Measurements from ENCODE around the gene PCDHA13. TPM values are rescaled to one million over a fixed set of nuclear protein-coding genes. Genes with fewer than 3 reads are reported as not detected.

Gene PCDHA13
- total RNA-seq, 6 experiments from 2014 or later: 0.35 to 1.8 (median 1.2) TPM; not detected in 1

DNA sequence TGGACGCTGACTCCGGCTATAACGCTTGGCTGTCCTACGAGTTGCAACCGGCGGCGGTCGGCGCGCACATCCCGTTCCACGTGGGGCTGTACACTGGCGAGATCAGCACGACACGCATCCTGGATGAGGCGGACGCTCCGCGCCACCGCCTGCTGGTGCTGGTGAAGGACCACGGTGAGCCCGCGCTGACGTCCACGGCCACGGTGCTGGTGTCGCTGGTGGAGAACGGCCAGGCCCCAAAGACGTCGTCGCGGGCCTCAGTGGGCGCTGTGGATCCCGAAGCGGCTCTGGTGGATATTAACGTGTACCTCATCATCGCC lies 4.7 kb upstream of the PCDHA13 start:
- Histone ChIP-seq H3K9me3 (peaks cover 0 to 6% (median 0%) of the 10 kb centered on the region in 4 donors), H3K4me3 (no peak overlapping the region), H3K4me1 (no peaks in the 10 kb centered on the region), H3K36me3 (no peaks in the 10 kb centered on the region), H3K27ac (no peak overlapping the region), H3K27me3 (peaks cover 0 to 10% of the 10 kb centered on the region in 2 donors)
- TF ChIP-seq POLR2A (IDR thresholded peaks at IDR 0.05): no peak
- TF ChIP-seq, protein P1, sequence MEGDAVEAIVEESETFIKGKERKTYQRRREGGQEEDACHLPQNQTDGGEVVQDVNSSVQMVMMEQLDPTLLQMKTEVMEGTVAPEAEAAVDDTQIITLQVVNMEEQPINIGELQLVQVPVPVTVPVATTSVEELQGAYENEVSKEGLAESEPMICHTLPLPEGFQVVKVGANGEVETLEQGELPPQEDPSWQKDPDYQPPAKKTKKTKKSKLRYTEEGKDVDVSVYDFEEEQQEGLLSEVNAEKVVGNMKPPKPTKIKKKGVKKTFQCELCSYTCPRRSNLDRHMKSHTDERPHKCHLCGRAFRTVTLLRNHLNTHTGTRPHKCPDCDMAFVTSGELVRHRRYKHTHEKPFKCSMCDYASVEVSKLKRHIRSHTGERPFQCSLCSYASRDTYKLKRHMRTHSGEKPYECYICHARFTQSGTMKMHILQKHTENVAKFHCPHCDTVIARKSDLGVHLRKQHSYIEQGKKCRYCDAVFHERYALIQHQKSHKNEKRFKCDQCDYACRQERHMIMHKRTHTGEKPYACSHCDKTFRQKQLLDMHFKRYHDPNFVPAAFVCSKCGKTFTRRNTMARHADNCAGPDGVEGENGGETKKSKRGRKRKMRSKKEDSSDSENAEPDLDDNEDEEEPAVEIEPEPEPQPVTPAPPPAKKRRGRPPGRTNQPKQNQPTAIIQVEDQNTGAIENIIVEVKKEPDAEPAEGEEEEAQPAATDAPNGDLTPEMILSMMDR (IDR thresholded peaks at IDR 0.05): no peak
- intact Hi-C loops (cut with DNase I): no loop called here
- DNase-seq (no peak), ATAC-seq (no peak)
- no CpG with 5 or more reads among the region's 37 CpGs for WGBS (ENCODE audit: insufficient coverage, low coverage, low lambda C conversion rate, missing lambda C conversion rate)

DNA sequence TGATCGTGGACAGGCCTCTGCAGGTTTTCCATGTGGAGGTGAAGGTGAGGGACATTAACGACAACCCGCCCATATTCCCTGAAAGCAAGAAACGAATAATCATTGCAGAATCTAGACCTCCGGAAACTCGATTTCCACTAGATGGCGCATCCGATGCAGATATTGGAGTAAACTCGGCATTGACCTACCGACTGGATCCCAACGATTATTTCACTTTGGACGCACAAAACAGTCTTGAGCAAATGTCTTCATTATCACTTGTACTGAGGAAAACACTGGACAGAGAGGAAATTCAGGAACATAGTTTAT lies 621 bp downstream of the PCDHA13 start:
- DNase-seq: no peak
- 14% methylated on average over 10 of the region's 12 CpGs for WGBS (ENCODE audit: insufficient coverage, low coverage, low lambda C conversion rate, missing lambda C conversion rate)
- no peak for TF ChIP-seq POLR2A (IDR thresholded peaks at IDR 0.05)
- TF ChIP-seq, protein P1 (IDR thresholded peaks at IDR 0.05): peak in 2 of 4 donors; percentile 10 to 29
- Histone ChIP-seq H3K4me3 (peak overlapping the region; percentile 6 to 34 (median 34)), H3K27me3 (peaks cover 0 to under 1% of the 10 kb centered on the region in 2 donors), H3K27ac (no peak overlapping the region), H3K9me3 (no peaks in the 10 kb centered on the region), H3K36me3 (no peaks in the 10 kb centered on the region), H3K4me1 (no peaks in the 10 kb centered on the region)
- intact Hi-C loops (cut with DNase I): loop anchor here in 1 of 2 donors (10.0 kb wide), 1 partner anchor 162 kb away; no protein-coding TSS in a partner anchor
- ATAC-seq: peak in 2 of 4 donors; percentile 35 to 64

DNA sequence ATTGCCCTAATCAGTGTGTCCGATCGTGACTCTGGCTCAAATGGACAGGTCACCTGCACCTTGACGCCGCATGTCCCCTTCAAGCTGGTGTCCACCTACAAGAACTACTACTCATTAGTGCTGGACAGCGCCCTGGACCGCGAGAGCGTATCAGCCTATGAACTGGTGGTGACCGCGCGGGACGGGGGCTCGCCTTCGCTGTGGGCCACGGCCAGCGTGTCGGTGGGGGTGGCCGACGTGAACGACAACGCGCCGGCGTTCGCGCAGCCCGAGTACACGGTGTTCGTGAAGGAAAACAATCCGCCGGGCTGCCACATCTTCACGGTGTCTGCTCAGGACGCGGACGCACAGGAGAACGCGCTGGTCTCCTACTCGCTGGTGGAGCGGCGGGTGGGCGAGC lies 1.4 kb downstream of the PCDHA13 start:
- no peak for ATAC-seq
- intact Hi-C loops (cut with DNase I): loop anchor here in 1 of 2 donors (10.0 kb wide), 1 partner anchor 161 kb away; no protein-coding TSS in a partner anchor
- no peak for DNase-seq
- Histone ChIP-seq H3K27me3 (no peaks in the 10 kb centered on the region), H3K36me3 (no peaks in the 10 kb centered on the region), H3K27ac (no peak overlapping the region), H3K4me1 (no peaks in the 10 kb centered on the region), H3K9me3 (no peaks in the 10 kb centered on the region), H3K4me3 (no peak overlapping the region)
- no peak for TF ChIP-seq POLR2A (IDR thresholded peaks at IDR 0.05)
- TF ChIP-seq, protein P1 (IDR thresholded peaks at IDR 0.05): no peak
- WGBS (ENCODE audit: insufficient coverage, low coverage, low lambda C conversion rate, missing lambda C conversion rate): 39% methylated on average over 15 of the region's 41 CpGs

DNA sequence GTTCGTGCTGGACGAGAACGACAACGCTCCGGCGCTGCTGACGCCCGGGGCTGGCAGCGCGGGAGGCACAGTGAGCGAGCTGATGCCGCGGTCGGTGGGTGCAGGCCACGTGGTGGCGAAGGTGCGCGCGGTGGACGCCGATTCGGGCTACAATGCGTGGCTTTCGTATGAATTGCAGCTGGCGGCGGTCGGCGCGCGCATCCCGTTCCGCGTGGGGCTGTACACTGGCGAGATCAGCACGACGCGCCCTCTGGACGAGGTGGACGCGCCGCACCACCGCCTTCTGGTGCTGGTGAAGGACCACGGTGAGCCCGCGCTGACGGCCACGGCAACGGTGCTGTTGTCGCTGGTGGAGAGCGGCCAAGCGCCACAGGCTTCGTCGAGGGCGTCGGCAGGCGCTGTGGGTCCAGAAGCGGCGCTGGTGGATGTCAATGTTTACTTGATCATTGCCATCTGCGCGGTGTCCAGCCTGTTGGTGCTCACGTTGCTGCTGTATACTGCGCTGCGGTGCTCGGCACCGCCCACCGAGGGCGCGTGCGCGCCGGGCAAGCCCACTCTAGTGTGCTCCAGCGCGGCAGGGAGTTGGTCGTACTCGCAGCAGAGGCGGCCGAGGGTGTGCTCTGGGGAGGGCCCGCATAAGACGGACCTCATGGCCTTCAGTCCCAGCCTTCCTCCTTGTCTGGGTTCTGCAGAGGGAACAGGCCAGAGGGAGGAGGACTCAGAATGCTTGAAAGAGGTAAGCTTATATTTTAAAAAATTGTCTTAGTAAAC lies 2.2 kb downstream of the PCDHA13 start:
- no peaks in the 10 kb centered on the region for H3K9me3 ChIP-seq
- WGBS (ENCODE audit: insufficient coverage, low coverage, low lambda C conversion rate, missing lambda C conversion rate): 44% methylated on average over 22 of the region's 79 CpGs
- H3K27me3 ChIP-seq: no peaks in the 10 kb centered on the region
- DNase-seq (peak in 1 of 3 donors; percentile 50), ATAC-seq (peak in 1 of 4 donors; percentile 18)
- TF ChIP-seq, protein P1 (IDR thresholded peaks at IDR 0.05): no peak
- no peak for TF ChIP-seq POLR2A (IDR thresholded peaks at IDR 0.05)
- no peaks in the 10 kb centered on the region for H3K36me3 ChIP-seq
- intact Hi-C loops (cut with DNase I): loop anchor here in 1 of 2 donors (10.0 kb wide), 1 partner anchor 161 kb away; no protein-coding TSS in a partner anchor
- H3K4me3 ChIP-seq: no peak overlapping the region
- H3K27ac ChIP-seq: no peak overlapping the region
- H3K4me1 ChIP-seq: no peaks in the 10 kb centered on the region

Data from right lobe of liver (tissue), 6 donors.